Measurements from ENCODE around the gene SMARCE1. TPM values are rescaled to one million over a fixed set of nuclear protein-coding genes. Genes with fewer than 3 reads are reported as not detected.

The SMARCE1 gene
- total RNA-seq, 1 donor from 2014 or later, result 89.5 TPM

DNA sequence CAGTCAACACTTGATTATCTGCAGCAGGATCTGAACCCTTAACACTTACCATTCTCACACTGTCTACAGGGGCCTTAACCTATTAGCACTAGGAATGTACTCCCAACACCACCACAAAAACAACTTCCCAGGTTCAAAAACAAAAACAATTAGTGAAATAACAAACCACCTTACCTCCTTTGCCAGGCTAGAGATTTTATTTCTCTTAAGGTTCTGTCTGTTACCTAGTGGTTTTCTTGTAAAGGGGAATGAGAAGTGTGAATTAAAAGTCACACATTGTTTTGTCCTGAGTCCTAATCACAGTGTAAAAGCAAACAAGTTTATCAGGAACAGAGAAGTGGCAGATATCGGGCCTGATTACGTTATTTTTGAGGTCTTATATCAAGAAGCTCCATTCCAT lies 9.7 kb downstream of the SMARCE1 start:
- H3K27ac ChIP-seq (ENCODE audit: low read depth, low read length), result no peak overlapping the region
- H3K4me1 ChIP-seq (ENCODE audit: insufficient read depth, low read length), result no peaks in the 10 kb centered on the region
- H3K27me3 ChIP-seq (ENCODE audit: insufficient read depth, low read length), result no peaks in the 10 kb centered on the region
- no peaks in the 10 kb centered on the region for H3K9me3 Mint-ChIP-seq (ENCODE audit: unreplicated experiment)
- H3K4me1 Mint-ChIP-seq (ENCODE audit: low read depth, unreplicated experiment), result peaks cover 6% of the 10 kb centered on the region
- H2AFZ ChIP-seq (ENCODE audit: low read depth, low read length), result no peak overlapping the region
- no peak overlapping the region for H3K9ac ChIP-seq (ENCODE audit: low read length)
- H3K79me2 ChIP-seq (ENCODE audit: insufficient read depth, low read length), result peaks cover 53% of the 10 kb centered on the region
- no peak overlapping the region for H3K27ac Mint-ChIP-seq (ENCODE audit: unreplicated experiment)
- H3K27me3 Mint-ChIP-seq (ENCODE audit: low read depth, unreplicated experiment), result no peaks in the 10 kb centered on the region
- H3K36me3 Mint-ChIP-seq (ENCODE audit: low read depth, unreplicated experiment), result peaks cover 10% of the 10 kb centered on the region
- DNase-seq (ENCODE audit: low read depth), result no peak
- H3K4me2 ChIP-seq (ENCODE audit: low read length), result no peak overlapping the region
- no peak overlapping the region for H3K4me3 ChIP-seq (ENCODE audit: insufficient read depth, low read depth, low read length)
- no peak overlapping the region for H3K4me3 Mint-ChIP-seq (ENCODE audit: unreplicated experiment)
- TF ChIP-seq EZH2 (IDR thresholded peaks at IDR 0.05; ENCODE audit: insufficient read depth, low read length), result no peak
- TF ChIP-seq, protein P1, sequence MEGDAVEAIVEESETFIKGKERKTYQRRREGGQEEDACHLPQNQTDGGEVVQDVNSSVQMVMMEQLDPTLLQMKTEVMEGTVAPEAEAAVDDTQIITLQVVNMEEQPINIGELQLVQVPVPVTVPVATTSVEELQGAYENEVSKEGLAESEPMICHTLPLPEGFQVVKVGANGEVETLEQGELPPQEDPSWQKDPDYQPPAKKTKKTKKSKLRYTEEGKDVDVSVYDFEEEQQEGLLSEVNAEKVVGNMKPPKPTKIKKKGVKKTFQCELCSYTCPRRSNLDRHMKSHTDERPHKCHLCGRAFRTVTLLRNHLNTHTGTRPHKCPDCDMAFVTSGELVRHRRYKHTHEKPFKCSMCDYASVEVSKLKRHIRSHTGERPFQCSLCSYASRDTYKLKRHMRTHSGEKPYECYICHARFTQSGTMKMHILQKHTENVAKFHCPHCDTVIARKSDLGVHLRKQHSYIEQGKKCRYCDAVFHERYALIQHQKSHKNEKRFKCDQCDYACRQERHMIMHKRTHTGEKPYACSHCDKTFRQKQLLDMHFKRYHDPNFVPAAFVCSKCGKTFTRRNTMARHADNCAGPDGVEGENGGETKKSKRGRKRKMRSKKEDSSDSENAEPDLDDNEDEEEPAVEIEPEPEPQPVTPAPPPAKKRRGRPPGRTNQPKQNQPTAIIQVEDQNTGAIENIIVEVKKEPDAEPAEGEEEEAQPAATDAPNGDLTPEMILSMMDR (IDR thresholded peaks at IDR 0.05; ENCODE audit: insufficient read depth, low read depth, low read length), result no peak
- H3K36me3 ChIP-seq (ENCODE audit: insufficient read depth, low read length), result peaks cover 71% of the 10 kb centered on the region
- no peak for FAIRE-seq
- peaks cover 41% of the 10 kb centered on the region for H4K20me1 ChIP-seq (ENCODE audit: insufficient read depth, low read length)
- no peaks in the 10 kb centered on the region for H3K9me3 ChIP-seq (ENCODE audit: insufficient read depth, low read depth, low read length)

DNA sequence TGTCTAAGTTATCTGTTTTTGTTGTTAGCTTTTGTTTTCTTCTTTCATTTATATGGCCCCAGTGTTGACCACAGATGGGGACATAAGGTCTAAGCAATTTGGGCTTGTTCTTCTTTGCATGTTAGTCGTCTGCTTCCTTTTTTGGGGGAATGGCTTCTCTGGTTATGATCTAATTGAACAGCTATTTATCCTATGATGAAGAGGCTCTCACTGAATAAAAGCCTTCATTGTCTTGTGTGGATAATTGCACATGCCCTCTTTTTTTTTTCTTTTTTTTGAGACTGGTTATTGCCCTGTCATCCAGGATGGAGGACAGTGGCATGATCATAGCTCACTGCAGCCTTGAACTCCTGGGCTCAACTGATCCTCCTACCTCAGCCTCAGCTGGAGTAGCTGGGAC lies 13.7 kb downstream of the SMARCE1 start:
- Mint-ChIP-seq H3K4me3 (ENCODE audit: unreplicated experiment) (no peak overlapping the region), H3K36me3 (ENCODE audit: low read depth, unreplicated experiment) (peaks cover 7% of the 10 kb centered on the region), H3K27me3 (ENCODE audit: low read depth, unreplicated experiment) (no peaks in the 10 kb centered on the region), H3K27ac (ENCODE audit: unreplicated experiment) (no peak overlapping the region), H3K9me3 (ENCODE audit: unreplicated experiment) (no peaks in the 10 kb centered on the region), H3K4me1 (ENCODE audit: low read depth, unreplicated experiment) (peaks cover 2% of the 10 kb centered on the region)
- DNase-seq (ENCODE audit: low read depth), result peak; percentile 25
- Histone ChIP-seq H3K9ac (ENCODE audit: low read length) (no peak overlapping the region), H3K79me2 (ENCODE audit: insufficient read depth, low read length) (peaks cover 13% of the 10 kb centered on the region), H3K27ac (ENCODE audit: low read depth, low read length) (no peak overlapping the region), H3K4me2 (ENCODE audit: low read length) (no peak overlapping the region), H3K27me3 (ENCODE audit: insufficient read depth, low read length) (no peaks in the 10 kb centered on the region), H2AFZ (ENCODE audit: low read depth, low read length) (no peak overlapping the region), H3K36me3 (ENCODE audit: insufficient read depth, low read length) (peaks cover 83% of the 10 kb centered on the region), H3K4me3 (ENCODE audit: insufficient read depth, low read depth, low read length) (no peak overlapping the region), H3K4me1 (ENCODE audit: insufficient read depth, low read length) (no peaks in the 10 kb centered on the region), H4K20me1 (ENCODE audit: insufficient read depth, low read length) (peaks cover 16% of the 10 kb centered on the region), H3K9me3 (ENCODE audit: insufficient read depth, low read depth, low read length) (no peaks in the 10 kb centered on the region)
- FAIRE-seq, result no peak
- no peak for TF ChIP-seq EZH2 (IDR thresholded peaks at IDR 0.05; ENCODE audit: insufficient read depth, low read length)
- TF ChIP-seq, protein P1 (IDR thresholded peaks at IDR 0.05; ENCODE audit: insufficient read depth, low read depth, low read length), result no peak

DNA sequence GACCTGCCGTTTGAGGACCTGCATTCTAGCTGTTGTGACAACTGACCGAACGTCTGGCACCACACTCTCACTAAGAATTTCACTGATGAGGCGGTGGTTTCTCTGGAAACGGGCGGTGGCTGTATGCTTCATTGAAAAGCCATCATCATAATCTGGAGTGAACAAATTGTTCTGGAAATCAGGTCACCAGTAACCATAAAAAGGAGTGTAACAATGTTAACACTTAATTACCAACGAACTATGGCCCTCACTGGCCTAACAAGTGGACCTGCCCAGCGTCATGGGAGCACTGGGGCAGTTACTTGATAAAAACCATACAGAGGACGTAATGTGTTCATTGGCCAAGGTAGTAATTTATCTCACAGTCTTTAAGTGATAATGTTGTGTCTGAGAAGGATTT lies 15.4 kb downstream of the SMARCE1 start:
- no peak for DNase-seq (ENCODE audit: low read depth)
- Histone ChIP-seq H3K27me3 (ENCODE audit: insufficient read depth, low read length) (no peaks in the 10 kb centered on the region), H3K27ac (ENCODE audit: low read depth, low read length) (no peak overlapping the region), H3K4me1 (ENCODE audit: insufficient read depth, low read length) (no peaks in the 10 kb centered on the region), H3K4me2 (ENCODE audit: low read length) (no peak overlapping the region), H2AFZ (ENCODE audit: low read depth, low read length) (no peak overlapping the region), H3K36me3 (ENCODE audit: insufficient read depth, low read length) (peaks cover 85% of the 10 kb centered on the region), H3K9me3 (ENCODE audit: insufficient read depth, low read depth, low read length) (no peaks in the 10 kb centered on the region), H3K4me3 (ENCODE audit: insufficient read depth, low read depth, low read length) (no peak overlapping the region), H4K20me1 (ENCODE audit: insufficient read depth, low read length) (peaks cover 3% of the 10 kb centered on the region), H3K79me2 (ENCODE audit: insufficient read depth, low read length) (no peaks in the 10 kb centered on the region), H3K9ac (ENCODE audit: low read length) (no peak overlapping the region)
- FAIRE-seq, result no peak
- no peak overlapping the region for H3K4me3 Mint-ChIP-seq (ENCODE audit: unreplicated experiment)
- no peaks in the 10 kb centered on the region for H3K27me3 Mint-ChIP-seq (ENCODE audit: low read depth, unreplicated experiment)
- H3K9me3 Mint-ChIP-seq (ENCODE audit: unreplicated experiment), result no peaks in the 10 kb centered on the region
- no peak for TF ChIP-seq EZH2 (IDR thresholded peaks at IDR 0.05; ENCODE audit: insufficient read depth, low read length)
- TF ChIP-seq, protein P1 (IDR thresholded peaks at IDR 0.05; ENCODE audit: insufficient read depth, low read depth, low read length), result no peak
- peaks cover 7% of the 10 kb centered on the region for H3K36me3 Mint-ChIP-seq (ENCODE audit: low read depth, unreplicated experiment)
- H3K4me1 Mint-ChIP-seq (ENCODE audit: low read depth, unreplicated experiment), result peaks cover 2% of the 10 kb centered on the region
- no peak overlapping the region for H3K27ac Mint-ChIP-seq (ENCODE audit: unreplicated experiment)
